Transverse colon (tissue), 4 donors: ENCODE data around the gene SRPK2. TPM values are rescaled to one million over a fixed set of nuclear protein-coding genes. Genes with fewer than 3 reads are reported as not detected.
"Not testable (repeated sequence)": the region's sequence is repeated elsewhere in the genome, so short reads cannot be mapped to it uniquely, and the experiment has no call there.

ENCODE experiments used
- DNase-seq: peaks from one replicate; pipeline ENCODE4 v3.0.0-alpha.2; 2019
- H3K27ac ChIP-seq, 4 donors: fragments of 200-600 bp; sonication (generic); 2 replicates each; pipeline ENCODE4 v1.5.1; 2016 to 2018; ENCODE audit warnings: inconsistent platforms in 4 of 4
- H3K27me3 ChIP-seq: fragments of 200-600 bp; sonication (generic); 2 replicates; pipeline ENCODE4 v1.5.1; 2017; ENCODE audit warnings: inconsistent platforms
- H3K36me3 ChIP-seq, 4 donors: fragments of 200-600 bp; sonication (generic); 2 replicates each; pipeline ENCODE4 v1.5.1; 2017 to 2019; ENCODE audit warnings: inconsistent platforms in 4 of 4
- H3K4me1 ChIP-seq, 4 donors: fragments of 200-600 bp; sonication (generic); 2 replicates each; pipeline ENCODE4 v1.5.1; 2017 to 2020; ENCODE audit warnings: inconsistent platforms in 4 of 4
- H3K4me3 ChIP-seq, 4 donors: fragments of 200-600 bp; sonication (generic); 1 replicate in 1 of 4; 2 replicates in 3 of 4; pipeline versions ENCODE4 v1.5.1 to v1.6.1; 2017 to 2019; ENCODE audit warnings: inconsistent platforms in 4 of 4
- H3K9me3 ChIP-seq, 2 donors: fragments of 200-600 bp; sonication (generic); 2 replicates each; pipeline ENCODE4 v1.5.1; 2017 to 2019; ENCODE audit warnings: inconsistent platforms in 2 of 2
- EP300 ChIP-seq: sonication (generic); formaldehyde crosslinking; IDR thresholded peaks from one replicate; pipeline ENCODE4 v1.6.1; 2017; ENCODE audit warnings: antibody characterized with exemption, low read depth
- POLR2A ChIP-seq: fragments of 450-650 bp; IDR thresholded peaks from one replicate; pipeline ENCODE4 v1.6.1; 2016; ENCODE audit warnings: antibody characterized with exemption, mild to moderate bottlenecking, moderate library complexity
- POLR2AphosphoS5 ChIP-seq, 3 donors: sonication (generic); formaldehyde crosslinking; IDR thresholded peaks; one replicate each; pipeline ENCODE4 v1.6.1; 2016; ENCODE audit warnings: antibody characterized with exemption in 3 of 3
- WGBS, 2 donors: methylation state at CpG; one replicate each; pipeline ENCODE4 v1.1.5; 2018; ENCODE audit warnings: low coverage in 1 of 2; 5-methylcytosine and 5-hydroxymethylcytosine counted together
- in situ Hi-C, 4 donors: fragments of 200-750 bp; cut with MboI; loops; one replicate each; pipeline versions ENCODE4 v1.15.0 to v1.15.1; 2017; ENCODE audit warnings: low sequenced_read_pairs in 3 of 4, low pct_ligation_motif_present in 1 of 4, low pct_unique_long_range_greater_than_20kb in 1 of 4
- intact Hi-C: fragments of 100-400 bp; cut with DNase I; formaldehyde crosslinking; loops from one replicate; pipeline ENCODE4 v1.15.1; 2023; ENCODE audit warnings: low total_unique reads
- total RNA-seq, 4 donors: library from RNA; depleted of rRNA; stranded (reverse); fragments of >200 nt; gene quantifications; one replicate each; pipeline ENCODE4 v1.1.0, GENCODE V29; 2016
- TF ChIP-seq, protein P1 (sequence below), 5 experiments: fragments of 200-600 bp in 3 of 5; fragments of 450-650 bp in 2 of 5; sonication (generic) in 3 of 5; IDR thresholded peaks; 1 replicate in 2 of 5; 2 replicates in 3 of 5; pipeline ENCODE4 v1.5.1; 2016 to 2017; ENCODE audit warnings: antibody characterized with exemption in 5 of 5, inconsistent platforms in 3 of 5, mild to moderate bottlenecking in 2 of 5, moderate library complexity in 1 of 5

SRPK2 gene
- total RNA-seq, 4 donors from 2014 or later, result 18.3 to 93.1 (median 43.8) TPM

DNA sequence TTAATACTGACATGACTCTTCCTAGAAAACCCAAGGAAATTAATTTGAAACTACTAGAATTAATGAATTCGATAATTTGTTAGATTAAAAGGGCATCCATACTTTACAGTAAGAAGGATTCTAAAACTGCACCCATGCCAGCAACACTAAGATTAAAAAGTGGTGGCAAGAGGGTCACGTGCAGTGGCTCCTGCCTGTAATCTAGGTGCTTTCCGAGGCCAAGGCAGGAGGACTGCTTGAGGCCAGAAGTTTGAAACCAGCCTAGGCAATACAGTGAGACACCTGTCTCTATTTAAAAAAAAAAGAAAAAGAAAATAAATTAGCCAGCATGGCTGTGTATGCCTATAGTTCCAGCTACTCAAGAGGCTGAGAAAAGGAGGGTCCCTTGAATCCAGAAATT lies 58.2 kb downstream of the SRPK2 start:
- H3K9me3 ChIP-seq, result no peaks in the 10 kb centered on the region
- H3K27me3 ChIP-seq, result no peaks in the 10 kb centered on the region
- intact Hi-C loops (no loop called here), in situ Hi-C loops (no loop called here)
- no peak overlapping the region for H3K4me3 ChIP-seq
- H3K4me1 ChIP-seq, result no peaks in the 10 kb centered on the region
- no peak for TF ChIP-seq POLR2AphosphoS5 (IDR thresholded peaks at IDR 0.05)
- TF ChIP-seq, protein P1, sequence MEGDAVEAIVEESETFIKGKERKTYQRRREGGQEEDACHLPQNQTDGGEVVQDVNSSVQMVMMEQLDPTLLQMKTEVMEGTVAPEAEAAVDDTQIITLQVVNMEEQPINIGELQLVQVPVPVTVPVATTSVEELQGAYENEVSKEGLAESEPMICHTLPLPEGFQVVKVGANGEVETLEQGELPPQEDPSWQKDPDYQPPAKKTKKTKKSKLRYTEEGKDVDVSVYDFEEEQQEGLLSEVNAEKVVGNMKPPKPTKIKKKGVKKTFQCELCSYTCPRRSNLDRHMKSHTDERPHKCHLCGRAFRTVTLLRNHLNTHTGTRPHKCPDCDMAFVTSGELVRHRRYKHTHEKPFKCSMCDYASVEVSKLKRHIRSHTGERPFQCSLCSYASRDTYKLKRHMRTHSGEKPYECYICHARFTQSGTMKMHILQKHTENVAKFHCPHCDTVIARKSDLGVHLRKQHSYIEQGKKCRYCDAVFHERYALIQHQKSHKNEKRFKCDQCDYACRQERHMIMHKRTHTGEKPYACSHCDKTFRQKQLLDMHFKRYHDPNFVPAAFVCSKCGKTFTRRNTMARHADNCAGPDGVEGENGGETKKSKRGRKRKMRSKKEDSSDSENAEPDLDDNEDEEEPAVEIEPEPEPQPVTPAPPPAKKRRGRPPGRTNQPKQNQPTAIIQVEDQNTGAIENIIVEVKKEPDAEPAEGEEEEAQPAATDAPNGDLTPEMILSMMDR (IDR thresholded peaks at IDR 0.05), result no peak
- TF ChIP-seq EP300, result no peak
- no peak for DNase-seq
- WGBS, 2 donors, result 96 to 97% methylated on average over 3 of the region's 3 CpGs
- no peak overlapping the region for H3K27ac ChIP-seq
- H3K36me3 ChIP-seq, result no peaks in the 10 kb centered on the region

DNA sequence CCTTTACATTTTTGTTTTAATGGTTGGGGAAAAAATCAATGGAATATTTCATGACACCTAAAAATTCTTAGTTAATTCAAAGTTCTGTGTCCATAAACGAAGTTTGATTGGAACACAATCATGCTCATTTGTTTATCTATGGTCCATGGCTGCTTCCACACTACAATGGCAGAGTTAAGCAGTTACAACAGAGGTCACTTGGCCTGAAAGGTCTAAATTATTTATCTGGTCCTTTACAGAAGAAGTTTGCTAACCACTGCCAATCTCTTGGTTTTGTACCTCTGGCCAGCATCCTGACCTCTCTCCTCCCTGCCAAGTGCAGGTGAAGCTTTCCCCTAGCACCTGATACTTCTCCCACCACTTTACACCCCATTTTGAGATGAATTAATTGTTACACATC lies 61.5 kb downstream of the SRPK2 start:
- Histone ChIP-seq H3K4me3 (no peak overlapping the region), H3K4me1 (no peaks in the 10 kb centered on the region), H3K27me3 (no peaks in the 10 kb centered on the region), H3K9me3 (no peaks in the 10 kb centered on the region), H3K36me3 (no peaks in the 10 kb centered on the region), H3K27ac (no peak overlapping the region)
- in situ Hi-C loops (no loop called here), intact Hi-C loops (no loop called here)
- TF ChIP-seq POLR2A (no peak), EP300 (no peak)
- TF ChIP-seq, protein P1 (IDR thresholded peaks at IDR 0.05), result no peak
- WGBS, 2 donors, result 75 to 100% methylated on average over 1 of the region's 1 CpG
- DNase-seq, result no peak

DNA sequence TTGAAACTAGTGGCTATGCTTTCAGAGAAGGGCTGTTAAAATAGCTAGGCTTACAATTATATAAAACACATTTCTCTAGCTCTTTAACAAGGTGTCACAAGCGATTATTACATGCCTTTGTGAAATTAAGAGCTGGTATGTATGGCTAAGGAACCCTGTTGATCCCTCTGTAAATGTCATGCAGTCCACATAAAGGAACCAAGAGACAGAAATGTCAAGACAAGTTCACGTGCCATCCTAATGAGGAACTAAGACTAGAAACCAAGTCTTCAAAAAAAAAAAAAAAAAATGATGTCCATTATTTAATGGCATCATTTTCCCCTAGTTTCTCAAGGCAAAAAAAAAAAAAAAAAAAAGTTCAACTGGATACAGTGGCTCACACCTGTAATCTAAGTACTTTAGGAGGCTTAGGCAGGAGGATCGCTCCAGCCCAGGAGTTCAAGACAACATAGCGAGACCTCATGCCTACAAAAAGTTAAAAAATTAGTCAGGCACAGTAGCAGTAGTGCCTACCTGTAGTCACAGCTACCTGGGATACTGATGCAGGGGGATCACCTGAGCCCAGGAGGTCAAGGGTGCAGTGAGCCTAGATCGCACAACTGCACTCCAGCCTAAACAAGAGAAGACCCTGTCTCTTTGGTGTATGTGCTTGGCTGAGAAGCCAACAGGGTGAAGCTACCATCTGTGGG lies 63.4 kb downstream of the SRPK2 start:
- Histone ChIP-seq H3K4me3 (no peak overlapping the region), H3K27me3 (no peaks in the 10 kb centered on the region), H3K36me3 (no peaks in the 10 kb centered on the region), H3K4me1 (no peaks in the 10 kb centered on the region), H3K9me3 (no peaks in the 10 kb centered on the region), H3K27ac (no peak overlapping the region)
- intact Hi-C loops (no loop called here), in situ Hi-C loops (no loop called here)
- 93 to 95% methylated on average over 2 to 5 of the region's 5 CpGs for WGBS, 2 donors
- no peak for TF ChIP-seq EP300
- TF ChIP-seq, protein P1 (IDR thresholded peaks at IDR 0.05), result no peak
- TF ChIP-seq POLR2A, result no peak
- no peak for TF ChIP-seq POLR2AphosphoS5 (IDR thresholded peaks at IDR 0.05)
- no peak for DNase-seq

DNA sequence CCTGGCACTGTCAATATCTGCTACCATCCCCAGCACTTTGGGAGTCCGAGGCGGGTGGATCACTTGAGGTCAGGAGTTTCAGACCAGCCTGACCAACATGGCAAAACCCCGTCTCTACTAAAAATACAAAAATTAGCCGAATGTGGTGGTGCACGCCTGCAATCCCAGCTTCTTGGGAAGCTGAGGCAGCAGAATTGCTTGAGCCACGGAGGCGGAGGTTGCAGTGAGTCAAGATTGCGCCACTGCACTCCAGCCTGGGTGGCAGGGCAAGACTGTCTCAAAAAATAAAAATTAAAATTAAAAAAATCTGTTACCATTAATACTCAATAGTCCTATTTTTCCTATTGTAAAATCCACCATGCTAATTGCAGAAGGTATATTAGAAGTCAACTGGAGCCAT lies 64.1 kb downstream of the SRPK2 start:
- DNase-seq, H3K27ac ChIP-seq, H3K9me3 ChIP-seq, H3K36me3 ChIP-seq, H3K4me3 ChIP-seq, H3K4me1 ChIP-seq, H3K27me3 ChIP-seq, in situ Hi-C loops, intact Hi-C loops: not testable (repeated sequence)
- WGBS, 2 donors, result 92 to 96% methylated on average over 8 of the region's 8 CpGs

DNA sequence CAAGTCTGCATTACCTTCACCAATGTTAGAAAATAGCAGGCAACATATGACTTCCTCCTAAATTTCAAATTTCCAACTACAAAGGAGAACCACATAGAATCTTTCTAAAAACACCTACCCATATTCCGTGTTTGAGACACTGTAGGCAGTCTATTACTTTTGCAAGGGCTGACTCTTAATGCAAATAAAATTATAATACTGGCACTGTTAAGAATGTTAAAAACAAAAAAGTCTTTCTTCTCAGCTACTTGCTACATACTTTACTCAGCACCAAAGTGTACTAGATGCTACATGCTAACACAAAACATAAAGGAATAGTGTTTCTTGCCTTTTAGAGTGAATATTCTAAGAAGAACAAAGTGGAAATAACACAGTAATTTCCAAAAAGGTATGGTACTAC lies 65.4 kb downstream of the SRPK2 start:
- Histone ChIP-seq H3K9me3 (no peaks in the 10 kb centered on the region), H3K4me1 (no peaks in the 10 kb centered on the region), H3K27ac (no peak overlapping the region), H3K4me3 (no peak overlapping the region), H3K27me3 (no peaks in the 10 kb centered on the region), H3K36me3 (no peaks in the 10 kb centered on the region)
- TF ChIP-seq EP300 (no peak), POLR2AphosphoS5 (IDR thresholded peaks at IDR 0.05) (no peak), POLR2A (no peak)
- TF ChIP-seq, protein P1 (IDR thresholded peaks at IDR 0.05), result no peak
- in situ Hi-C loops (no loop called here), intact Hi-C loops (no loop called here)
- 89 to 93% methylated on average over 1 of the region's 1 CpG for WGBS, 2 donors
- no peak for DNase-seq
